GM18868 (cell line): ENCODE results near the gene DEPDC1B.
"Not testable (repeated sequence)": the region's sequence is repeated elsewhere in the genome, so short reads cannot be mapped to it uniquely, and the experiment has no call there.

Experiments used
- ATAC-seq: cut with Tn5 transposase; IDR thresholded peaks from one replicate; pipeline ENCODE4 v1.9.1; 2021; ENCODE audit warnings: mild to moderate bottlenecking, moderate library complexity; ENCODE audit not compliant: unreplicated experiment

Gene DEPDC1B

DNA sequence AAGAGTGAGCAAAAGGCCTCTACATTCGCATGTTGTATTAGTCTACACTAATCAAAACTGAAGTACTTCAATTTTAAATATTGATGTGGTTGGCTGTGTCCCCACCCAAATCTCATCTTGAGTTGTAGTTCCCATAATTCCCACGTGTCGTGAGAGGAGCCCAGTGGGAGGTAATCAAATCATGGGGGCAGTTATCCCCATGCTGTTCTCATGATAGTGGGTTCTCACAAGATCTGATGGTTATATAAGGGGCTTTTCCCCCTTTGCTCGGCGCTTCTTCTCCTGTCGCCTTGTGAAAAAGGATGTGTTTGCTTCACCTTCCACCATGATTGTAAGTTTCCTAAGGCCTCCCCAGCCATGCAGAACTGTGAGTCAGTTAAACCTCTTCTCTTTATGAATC is 112.7 kb downstream of the DEPDC1B start:
- ATAC-seq: not testable (repeated sequence)

DNA sequence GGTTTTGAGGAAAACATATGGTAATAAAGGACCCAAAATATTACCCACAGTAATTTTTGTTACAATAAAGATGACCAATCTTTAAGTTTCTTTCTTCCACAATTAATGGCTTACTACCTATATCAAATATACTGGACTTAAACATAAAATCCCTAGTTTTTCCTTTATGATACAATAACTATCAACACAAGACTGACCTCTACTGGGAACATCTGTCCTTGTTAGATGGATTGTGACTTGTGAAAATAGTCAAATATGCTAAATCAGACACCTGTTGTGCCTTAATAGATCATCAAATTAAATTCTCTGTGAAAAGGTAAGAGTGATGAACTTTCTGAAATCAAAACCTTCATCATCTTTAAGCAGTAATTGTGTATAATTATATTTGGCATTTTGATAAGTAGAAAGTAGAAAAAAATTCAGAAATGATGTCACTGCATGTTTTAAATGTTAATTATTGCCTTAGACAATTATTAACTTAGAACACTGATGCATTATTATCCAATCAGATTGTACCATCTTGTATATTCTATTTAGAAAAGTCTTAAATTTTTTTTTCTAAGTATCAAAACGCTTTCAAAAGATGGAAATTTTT is 113.6 kb downstream of the DEPDC1B start:
- ATAC-seq: no peak

DNA sequence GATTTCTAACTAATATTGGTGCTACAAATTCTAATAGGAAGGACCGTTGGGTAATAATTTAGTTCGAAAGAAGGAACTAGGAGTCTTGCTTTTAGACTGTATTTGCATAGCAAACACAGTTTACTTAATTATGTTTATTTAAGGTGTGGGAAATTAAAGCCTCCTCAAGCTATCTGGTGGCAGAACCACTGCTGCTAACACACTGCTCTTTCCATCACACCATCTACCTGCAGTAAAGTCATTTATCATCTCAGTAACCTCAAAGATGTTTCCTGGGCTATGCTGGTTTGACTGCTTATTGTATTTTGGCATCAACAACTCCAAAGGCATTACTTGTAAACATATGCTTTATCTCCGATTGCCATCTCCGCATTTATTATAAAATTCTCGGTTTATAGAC is 114.3 kb downstream of the DEPDC1B start:
- no peak for ATAC-seq

DNA sequence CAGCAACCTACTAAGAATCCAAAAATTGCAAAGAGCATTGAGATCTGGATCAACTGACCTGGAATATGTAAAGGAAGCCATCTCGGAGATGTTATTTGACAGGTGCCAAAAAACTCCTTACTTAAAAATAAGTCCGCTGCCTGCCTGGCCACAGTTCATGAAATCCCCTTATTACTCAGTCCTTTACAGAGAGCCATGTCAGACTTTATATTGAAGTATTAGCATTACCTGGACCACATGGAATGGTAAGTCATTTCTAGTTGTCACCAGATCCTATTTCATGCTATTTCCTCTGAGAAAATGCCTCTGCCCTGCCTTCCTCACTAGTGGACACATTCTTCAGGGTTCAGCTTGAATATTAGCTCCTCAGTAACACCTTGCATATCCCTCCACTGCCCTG is 115.7 kb downstream of the DEPDC1B start:
- peak; percentile 52 for ATAC-seq

DNA sequence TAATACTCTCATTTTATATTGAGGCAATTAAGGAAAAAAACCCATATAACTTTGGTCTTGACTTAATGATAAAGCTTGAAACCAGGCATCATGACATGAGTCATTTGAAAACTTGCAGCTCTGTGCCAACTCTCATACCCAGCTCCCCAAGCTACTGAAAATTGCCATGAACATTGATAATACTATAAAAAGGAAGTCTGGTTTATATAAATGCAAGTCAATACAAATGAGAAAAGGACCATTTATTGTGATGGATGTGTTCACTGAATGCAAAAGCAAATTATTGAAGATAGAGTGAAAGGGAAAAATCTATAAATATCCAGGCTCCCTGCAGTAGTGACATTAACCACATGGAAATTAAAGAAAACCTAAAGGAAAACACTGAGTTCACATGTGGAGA is 116.3 kb downstream of the DEPDC1B start:
- no peak for ATAC-seq

DNA sequence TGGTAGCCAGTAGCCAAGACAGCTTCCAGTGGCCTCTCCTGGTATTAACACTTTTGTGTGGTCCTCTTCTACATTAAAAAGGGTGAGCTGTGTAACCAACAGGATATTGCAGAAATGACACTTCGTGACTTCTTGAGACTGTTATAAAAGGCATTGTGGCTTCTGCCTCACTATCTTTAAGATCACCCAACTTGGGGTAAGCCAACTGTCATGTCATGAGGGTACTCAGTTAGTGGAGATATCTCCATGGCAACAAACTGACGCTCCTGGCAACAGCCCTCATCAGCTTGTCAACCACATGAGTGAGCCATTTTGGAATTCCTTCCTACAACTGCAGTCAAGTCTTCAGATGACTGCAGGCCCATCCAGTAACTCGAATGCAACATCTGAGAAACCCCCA is 121.7 kb downstream of the DEPDC1B start:
- no peak for ATAC-seq

DNA sequence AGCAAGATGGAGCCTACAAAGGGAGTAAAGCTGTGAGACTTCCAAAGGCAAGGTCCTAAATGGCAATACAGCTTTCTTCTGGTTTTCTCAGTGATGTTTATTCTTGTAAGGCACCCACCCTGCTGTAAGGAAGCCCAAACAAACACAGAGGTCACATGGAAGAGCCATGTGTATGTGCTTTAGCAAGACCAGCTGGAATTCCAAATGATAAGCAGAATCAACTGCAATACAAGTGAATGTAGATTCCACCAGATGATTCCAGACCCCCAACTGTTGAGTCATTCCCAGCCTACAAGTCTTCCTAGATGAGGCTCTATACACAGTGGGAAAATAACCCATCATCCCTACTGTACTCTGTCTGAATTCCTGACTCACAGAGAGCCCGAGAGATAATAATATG is 122.8 kb downstream of the DEPDC1B start:
- no peak for ATAC-seq

DNA sequence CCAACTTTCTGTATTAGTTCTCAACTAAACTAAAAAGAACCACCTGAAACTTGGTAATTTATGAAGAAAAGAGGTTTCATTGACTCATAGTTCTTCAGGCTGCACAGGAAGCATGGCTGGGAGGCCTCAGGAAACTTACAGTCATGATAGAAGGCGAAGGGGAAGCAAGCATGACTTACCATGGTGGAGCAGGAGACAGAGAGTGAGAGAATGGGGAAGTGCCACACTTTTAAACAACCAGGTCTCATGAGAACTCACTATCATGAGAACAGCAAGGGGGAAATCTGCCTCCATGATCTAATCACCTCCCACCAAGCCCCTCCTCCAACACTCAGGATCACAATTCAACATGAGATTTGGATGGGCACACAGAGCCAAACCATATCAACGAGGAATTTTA is 123.5 kb downstream of the DEPDC1B start:
- ATAC-seq: no peak

DNA sequence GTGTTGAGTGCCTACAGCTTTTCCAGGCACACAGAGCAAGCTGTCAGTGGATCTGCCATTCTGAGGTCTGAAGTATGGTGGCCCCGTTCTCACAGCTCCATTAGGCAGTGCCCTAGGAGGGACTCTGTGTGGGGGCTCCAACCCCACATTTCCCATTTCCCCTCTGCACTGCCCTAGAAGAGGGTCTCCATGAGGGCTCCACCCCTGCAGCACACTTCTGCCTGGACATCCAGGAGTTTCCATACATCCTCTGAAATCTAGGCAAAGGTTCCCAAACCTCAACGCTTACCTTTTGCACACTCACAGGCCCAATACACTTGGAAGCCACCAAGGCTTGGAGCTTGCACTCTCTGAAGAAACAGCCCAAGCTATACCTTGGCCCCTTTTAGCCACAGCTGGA is 131.3 kb downstream of the DEPDC1B start:
- ATAC-seq: no peak

DNA sequence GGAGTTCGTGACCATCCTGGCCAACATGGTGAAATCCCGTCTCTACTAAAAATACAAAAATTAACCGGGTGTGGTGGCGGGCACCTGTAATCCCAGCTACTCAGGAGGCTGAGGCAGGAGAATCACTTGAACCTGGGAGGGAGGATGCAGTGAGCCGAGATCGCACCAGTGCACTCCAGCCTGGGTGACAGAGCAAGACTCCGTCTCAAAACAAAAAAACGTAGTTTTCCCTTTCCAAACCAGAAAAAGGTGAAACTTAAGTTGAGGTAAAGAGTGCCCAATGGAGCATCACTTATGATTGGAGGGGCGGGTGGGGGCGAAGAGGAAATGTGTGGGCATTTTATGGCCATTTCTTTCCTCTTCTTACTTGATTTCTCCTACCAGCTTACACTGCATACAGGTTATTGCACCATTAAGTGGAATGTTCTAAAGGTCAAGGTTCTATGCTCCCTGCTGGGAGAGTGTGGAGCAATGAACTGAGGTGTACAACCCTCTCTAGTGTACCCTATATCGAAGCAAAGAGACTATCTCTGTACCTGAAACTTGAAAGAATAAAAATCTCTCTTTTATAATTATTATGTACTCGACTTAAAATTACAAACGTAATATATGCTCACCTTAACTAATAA is 136.2 kb downstream of the DEPDC1B start:
- ATAC-seq: no peak

DNA sequence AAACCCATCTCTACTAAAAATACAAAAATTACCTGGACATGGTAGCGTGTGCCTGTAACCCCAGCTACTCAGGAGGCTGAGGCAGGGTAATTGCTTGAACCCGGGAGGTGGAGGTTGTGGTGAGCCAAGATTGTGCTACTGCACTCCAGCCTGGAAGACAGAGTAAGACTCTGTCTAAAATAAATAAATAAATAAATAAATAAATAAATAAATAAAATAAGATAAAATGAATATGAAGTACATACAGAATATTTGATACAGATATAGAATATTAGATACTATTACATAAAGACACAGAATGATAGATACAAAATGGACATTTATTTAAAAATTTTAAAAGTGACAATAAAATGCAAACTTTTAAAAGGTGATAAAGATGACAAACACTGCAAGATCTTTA is 146.7 kb downstream of the DEPDC1B start:
- ATAC-seq: not testable (repeated sequence)

DNA sequence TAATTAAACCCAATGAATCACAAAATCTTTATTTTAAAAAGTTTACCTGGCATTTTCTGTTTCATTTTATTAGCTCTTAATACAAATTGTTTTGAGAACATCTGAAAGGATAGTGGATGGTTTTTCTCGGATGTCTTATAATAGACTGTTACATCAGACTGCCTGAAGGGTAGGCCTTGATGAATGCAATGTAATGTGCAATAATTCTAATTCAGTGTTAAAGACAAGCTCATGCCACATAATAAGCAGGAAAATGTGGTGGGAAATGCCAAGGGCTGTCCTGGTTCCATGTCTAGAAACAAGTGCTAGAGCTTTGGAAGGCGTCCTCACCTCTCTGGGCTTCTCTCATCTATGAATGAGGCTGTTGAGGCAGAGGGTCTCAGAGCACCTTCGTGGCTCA is 148.1 kb downstream of the DEPDC1B start:
- no peak for ATAC-seq

DNA sequence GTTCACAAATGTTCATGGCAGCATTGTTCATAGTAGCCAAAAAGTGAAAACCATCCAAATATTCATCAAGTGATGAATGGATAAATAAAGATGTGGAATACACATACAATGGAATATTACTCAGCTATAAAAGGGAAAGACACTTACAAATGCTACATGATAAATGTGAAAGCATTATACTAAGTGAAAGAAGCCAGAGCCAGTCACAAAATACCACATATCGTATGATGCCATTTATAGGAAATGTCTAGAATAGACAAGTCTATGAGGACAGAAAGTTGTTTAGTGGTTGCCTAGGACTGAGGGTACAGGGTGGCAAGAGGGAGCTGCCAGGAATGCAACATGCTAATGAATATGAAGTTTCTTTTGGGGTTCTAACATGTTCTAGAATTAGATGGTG is 148.7 kb downstream of the DEPDC1B start:
- ATAC-seq: no peak

DNA sequence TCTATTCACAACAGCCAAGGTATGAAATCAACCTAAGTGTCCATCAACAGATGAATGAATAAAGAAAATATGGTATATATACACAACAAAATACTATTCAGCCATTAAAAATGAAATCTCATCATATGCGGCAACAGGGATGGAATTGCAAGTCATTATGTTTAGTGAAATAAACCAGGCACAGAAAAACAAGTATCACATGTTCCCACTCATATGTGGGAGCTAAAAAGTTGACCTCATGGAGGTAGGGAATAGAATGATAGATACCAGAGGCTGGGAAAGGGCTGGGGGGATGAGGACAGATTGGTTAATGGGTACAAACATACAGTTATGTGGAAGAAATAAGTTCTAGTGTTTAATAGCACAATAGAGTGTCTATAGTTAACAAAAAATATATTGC is 149.7 kb downstream of the DEPDC1B start:
- no peak for ATAC-seq

DNA sequence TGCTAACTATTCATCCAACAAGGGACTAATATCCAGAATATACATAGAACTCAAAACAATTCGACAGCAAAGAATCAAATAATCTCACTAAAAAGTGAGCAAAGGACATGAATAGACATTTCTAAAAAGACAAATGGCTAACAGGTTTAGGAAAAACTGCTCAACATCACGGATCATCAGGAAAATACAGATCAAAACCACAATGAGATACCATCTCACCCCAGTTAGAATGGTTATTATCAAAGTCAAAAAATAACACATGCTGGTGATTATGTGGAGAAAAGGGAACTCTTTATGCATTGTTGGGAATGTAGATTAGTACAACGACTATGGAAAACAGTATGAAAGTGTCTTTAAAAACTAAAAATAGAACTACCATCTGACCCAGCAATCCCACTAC is 150.1 kb downstream of the DEPDC1B start:
- ATAC-seq: no peak
